ENCODE measurements around the gene NBDY.
"Not testable (repeated sequence)": the region's sequence is repeated elsewhere in the genome, so short reads cannot be mapped to it uniquely, and the experiment has no call there.

NBDY gene

GRCh38 chrX:56759736-56760409 lies 30.8 kb downstream of the NBDY start:
- H3K27me3 ChIP-seq (ENCODE audit: insufficient read depth, low read length, poor library complexity), result no peaks in the 10 kb centered on the region
- no peak overlapping the region; the same call in 1 of the 2 replicates for H3K27ac ChIP-seq (ENCODE audit: low read length)
- no peak for TF ChIP-seq EZH2 (IDR thresholded peaks at IDR 0.05; ENCODE audit: borderline replicate concordance, low read depth, low read length, severe bottlenecking)
- TF ChIP-seq, protein P1, sequence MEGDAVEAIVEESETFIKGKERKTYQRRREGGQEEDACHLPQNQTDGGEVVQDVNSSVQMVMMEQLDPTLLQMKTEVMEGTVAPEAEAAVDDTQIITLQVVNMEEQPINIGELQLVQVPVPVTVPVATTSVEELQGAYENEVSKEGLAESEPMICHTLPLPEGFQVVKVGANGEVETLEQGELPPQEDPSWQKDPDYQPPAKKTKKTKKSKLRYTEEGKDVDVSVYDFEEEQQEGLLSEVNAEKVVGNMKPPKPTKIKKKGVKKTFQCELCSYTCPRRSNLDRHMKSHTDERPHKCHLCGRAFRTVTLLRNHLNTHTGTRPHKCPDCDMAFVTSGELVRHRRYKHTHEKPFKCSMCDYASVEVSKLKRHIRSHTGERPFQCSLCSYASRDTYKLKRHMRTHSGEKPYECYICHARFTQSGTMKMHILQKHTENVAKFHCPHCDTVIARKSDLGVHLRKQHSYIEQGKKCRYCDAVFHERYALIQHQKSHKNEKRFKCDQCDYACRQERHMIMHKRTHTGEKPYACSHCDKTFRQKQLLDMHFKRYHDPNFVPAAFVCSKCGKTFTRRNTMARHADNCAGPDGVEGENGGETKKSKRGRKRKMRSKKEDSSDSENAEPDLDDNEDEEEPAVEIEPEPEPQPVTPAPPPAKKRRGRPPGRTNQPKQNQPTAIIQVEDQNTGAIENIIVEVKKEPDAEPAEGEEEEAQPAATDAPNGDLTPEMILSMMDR (IDR thresholded peaks at IDR 0.05; ENCODE audit: borderline replicate concordance, extremely low read depth, low read length, poor library complexity, severe bottlenecking), result no peak
- H3K4me3 ChIP-seq (ENCODE audit: low read depth in 1 of 2, low read length in 2 of 2), result no peak overlapping the region
- peaks cover 5% of the 10 kb centered on the region for H3K36me3 ChIP-seq (ENCODE audit: insufficient read depth, low read length)
- no peak for DNase-seq
- no peak overlapping the region for H3K9ac ChIP-seq (ENCODE audit: low read depth, low read length)
- ATAC-seq (ENCODE audit: insufficient read depth, low read depth), result no peak
- H3K4me2 ChIP-seq (ENCODE audit: insufficient read depth, low read length), result no peak overlapping the region
- H3K79me2 ChIP-seq (ENCODE audit: insufficient read depth, low read length), result peaks cover 29% of the 10 kb centered on the region; the same call in 1 of the 2 replicates
- no peaks in the 10 kb centered on the region for H3K9me3 ChIP-seq (ENCODE audit: insufficient read depth, low read length, severe bottlenecking)
- no peak overlapping the region for H2AFZ ChIP-seq (ENCODE audit: low read depth, low read length)
- peaks cover 19% of the 10 kb centered on the region for H4K20me1 ChIP-seq (ENCODE audit: insufficient read depth, low read length)
- peaks cover 31% of the 10 kb centered on the region for H3K4me1 ChIP-seq (ENCODE audit: insufficient read depth, low read length)

GRCh38 chrX:56760410-56761124 lies 31.5 kb downstream of the NBDY start:
- not testable (repeated sequence) for DNase-seq; H3K9ac ChIP-seq (ENCODE audit: low read depth, low read length); H3K27ac ChIP-seq (ENCODE audit: low read length); H3K27me3 ChIP-seq (ENCODE audit: insufficient read depth, low read length, poor library complexity); H3K4me3 ChIP-seq (ENCODE audit: low read depth in 1 of 2, low read length in 2 of 2); H3K9me3 ChIP-seq (ENCODE audit: insufficient read depth, low read length, severe bottlenecking); H2AFZ ChIP-seq (ENCODE audit: low read depth, low read length); H3K36me3 ChIP-seq (ENCODE audit: insufficient read depth, low read length); H3K4me2 ChIP-seq (ENCODE audit: insufficient read depth, low read length); ATAC-seq (ENCODE audit: insufficient read depth, low read depth)
- H4K20me1 ChIP-seq (ENCODE audit: insufficient read depth, low read length), result peaks cover 20% of the 10 kb centered on the region
- H3K79me2 ChIP-seq (ENCODE audit: insufficient read depth, low read length), result peaks cover 29% of the 10 kb centered on the region
- H3K4me1 ChIP-seq (ENCODE audit: insufficient read depth, low read length), result peaks cover 38% of the 10 kb centered on the region

GRCh38 chrX:56761167-56761566 lies 32.1 kb downstream of the NBDY start:
- Histone ChIP-seq H3K27ac (ENCODE audit: low read length) (no peak overlapping the region), H3K4me1 (ENCODE audit: insufficient read depth, low read length) (peaks cover 44% of the 10 kb centered on the region), H4K20me1 (ENCODE audit: insufficient read depth, low read length) (peaks cover 23% of the 10 kb centered on the region), H3K36me3 (ENCODE audit: insufficient read depth, low read length) (peaks cover 9% of the 10 kb centered on the region), H2AFZ (ENCODE audit: low read depth, low read length) (no peak overlapping the region), H3K79me2 (ENCODE audit: insufficient read depth, low read length) (peaks cover 35% of the 10 kb centered on the region), H3K4me2 (ENCODE audit: insufficient read depth, low read length) (no peak overlapping the region), H3K9me3 (ENCODE audit: insufficient read depth, low read length, severe bottlenecking) (no peaks in the 10 kb centered on the region), H3K9ac (ENCODE audit: low read depth, low read length) (no peak overlapping the region), H3K27me3 (ENCODE audit: insufficient read depth, low read length, poor library complexity) (no peaks in the 10 kb centered on the region), H3K4me3 (ENCODE audit: low read depth in 1 of 2, low read length in 2 of 2) (no peak overlapping the region)
- TF ChIP-seq, protein P1 (IDR thresholded peaks at IDR 0.05; ENCODE audit: borderline replicate concordance, extremely low read depth, low read length, poor library complexity, severe bottlenecking), result no peak
- no peak for TF ChIP-seq EZH2 (IDR thresholded peaks at IDR 0.05; ENCODE audit: borderline replicate concordance, low read depth, low read length, severe bottlenecking)
- ATAC-seq (ENCODE audit: insufficient read depth, low read depth) (no peak), DNase-seq (no peak)

DNA sequence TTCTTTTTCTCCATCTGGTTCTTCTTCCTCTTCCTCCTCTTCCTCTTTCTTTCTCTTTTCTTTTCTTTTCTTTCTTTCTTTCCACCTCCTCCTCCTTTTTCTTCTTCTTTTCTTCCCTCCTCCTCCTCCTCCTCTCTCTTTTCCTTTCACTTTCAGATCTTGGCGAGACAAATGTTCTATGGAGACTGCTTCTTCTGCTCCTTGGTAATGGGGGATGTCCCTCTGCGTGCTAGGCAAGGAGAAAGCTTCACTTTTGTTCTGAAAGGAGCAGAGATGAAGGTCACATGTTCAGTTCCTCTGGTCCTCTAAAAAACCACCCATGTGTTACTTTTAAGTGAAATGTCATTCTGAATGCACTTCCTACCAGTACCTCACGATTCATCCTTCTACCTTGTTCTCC lies 33.2 kb downstream of the NBDY start:
- no peak overlapping the region for H3K9ac ChIP-seq (ENCODE audit: low read depth, low read length)
- no peak overlapping the region for H2AFZ ChIP-seq (ENCODE audit: low read depth, low read length)
- no peak for ATAC-seq (ENCODE audit: insufficient read depth, low read depth)
- H3K36me3 ChIP-seq (ENCODE audit: insufficient read depth, low read length), result peaks cover 18% of the 10 kb centered on the region
- peaks cover 50% of the 10 kb centered on the region for H3K4me1 ChIP-seq (ENCODE audit: insufficient read depth, low read length)
- H3K27me3 ChIP-seq (ENCODE audit: insufficient read depth, low read length, poor library complexity), result no peaks in the 10 kb centered on the region
- peak overlapping the region; percentile 50 for H3K27ac ChIP-seq (ENCODE audit: low read length)
- peaks cover 24% of the 10 kb centered on the region for H4K20me1 ChIP-seq (ENCODE audit: insufficient read depth, low read length)
- peaks cover 43% of the 10 kb centered on the region for H3K79me2 ChIP-seq (ENCODE audit: insufficient read depth, low read length)
- no peak overlapping the region for H3K4me2 ChIP-seq (ENCODE audit: insufficient read depth, low read length)
- no peak for DNase-seq
- TF ChIP-seq, protein P1 (IDR thresholded peaks at IDR 0.05; ENCODE audit: borderline replicate concordance, extremely low read depth, low read length, poor library complexity, severe bottlenecking), result no peak
- TF ChIP-seq EZH2 (IDR thresholded peaks at IDR 0.05; ENCODE audit: borderline replicate concordance, low read depth, low read length, severe bottlenecking), result no peak
- no peak overlapping the region for H3K4me3 ChIP-seq (ENCODE audit: low read depth in 1 of 2, low read length in 2 of 2)
- no peaks in the 10 kb centered on the region for H3K9me3 ChIP-seq (ENCODE audit: insufficient read depth, low read length, severe bottlenecking)

Measured in DND-41 (cell line).